Astrocyte of the cerebellum (primary cell): ENCODE results near the gene KCNMB2.

Source experiments
- DNase-seq: peaks from one replicate; pipeline ENCODE4 v3.0.0-alpha.2; 2011; ENCODE audit warnings: low read depth
- H3K4me3 ChIP-seq: 2 replicates; pipeline ENCODE4 v1.5.1; 2011; ENCODE audit warnings: mild to moderate bottlenecking, low read depth, low read length, moderate library complexity
- CTCF ChIP-seq: IDR thresholded peaks from 2 replicates; pipeline ENCODE4 v1.5.1; 2012; ENCODE audit warnings: low read length, low read depth, moderate library complexity, mild to moderate bottlenecking; ENCODE audit errors: missing control alignments
- in situ Hi-C: cut with HindIII; loops from 2 replicates; pipeline ENCODE4 v1.10.0; 2017; ENCODE audit warnings: low sequenced_read_pairs

KCNMB2 gene

GRCh38 chr3:178778589-178778988, 242.4 kb downstream of the KCNMB2 start:
- in situ Hi-C loops: no loop called here
- TF ChIP-seq CTCF: no peak
- no peak overlapping the region for H3K4me3 ChIP-seq
- no peak for DNase-seq

DNA sequence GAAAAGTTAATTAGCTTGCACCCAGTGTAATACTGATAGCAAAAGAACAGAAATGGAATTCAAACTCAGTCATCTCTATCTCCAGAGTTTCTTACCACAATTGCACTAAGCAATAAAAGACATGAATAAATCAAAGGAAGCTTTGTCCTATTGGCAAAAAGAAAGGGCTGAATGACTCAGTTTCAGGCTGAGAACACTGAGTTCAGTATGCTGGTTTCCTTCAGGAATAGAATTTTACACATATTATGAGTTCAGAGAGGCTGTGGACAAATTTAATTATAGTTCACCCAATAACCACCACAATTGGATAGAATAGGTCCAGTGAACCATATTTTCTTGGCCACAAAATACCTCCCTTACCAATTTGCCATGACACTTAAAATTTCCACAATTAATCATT, 249.7 kb downstream of the KCNMB2 start:
- in situ Hi-C loops: no loop called here
- DNase-seq: no peak
- H3K4me3 ChIP-seq: no peak overlapping the region
- no peak for TF ChIP-seq CTCF

- no peak for TF ChIP-seq CTCF
- in situ Hi-C loops: no loop called here
- H3K4me3 ChIP-seq: no peak overlapping the region
- DNase-seq: no peak
Measured at GRCh38 chr3:178787960-178788359, 251.7 kb downstream of the KCNMB2 start.

- in situ Hi-C loops: no loop called here
- no peak for TF ChIP-seq CTCF
- no peak overlapping the region for H3K4me3 ChIP-seq
- DNase-seq: no peak
Measured at GRCh38 chr3:178794711-178795110, 258.5 kb downstream of the KCNMB2 start.

GRCh38 chr3:178795349-178795748, 259.1 kb downstream of the KCNMB2 start:
- in situ Hi-C loops: no loop called here
- no peak overlapping the region for H3K4me3 ChIP-seq
- no peak for DNase-seq
- TF ChIP-seq CTCF: no peak

DNA sequence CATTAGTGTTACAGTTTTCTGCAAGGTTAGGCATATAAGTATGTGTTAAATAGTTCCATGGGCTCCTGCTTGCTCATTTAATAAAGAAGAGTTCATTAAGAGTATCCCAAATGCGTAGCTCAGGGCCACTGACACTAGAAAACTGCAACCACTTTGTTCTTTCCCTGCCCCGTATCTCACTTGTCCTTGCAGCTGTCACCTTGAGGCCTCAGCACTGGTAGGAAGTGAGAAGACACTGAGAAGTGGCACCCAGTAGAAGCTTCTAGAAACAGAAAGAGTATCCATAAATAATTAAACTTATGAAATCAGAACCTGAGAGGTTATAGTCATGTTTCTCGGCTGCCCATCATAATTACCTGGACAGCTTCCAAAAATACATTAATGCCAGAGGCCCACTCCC, 266.0 kb downstream of the KCNMB2 start:
- no peak for TF ChIP-seq CTCF
- in situ Hi-C loops: no loop called here
- DNase-seq: no peak
- H3K4me3 ChIP-seq: no peak overlapping the region
